Endodermal cell (in vitro differentiated cells): ENCODE data around the gene TEF. TPM values are rescaled to one million over a fixed set of nuclear protein-coding genes. Genes with fewer than 3 reads are reported as not detected.
A peak's percentile ranks its signal among the peaks of the same experiment; 100 is the strongest.

Experiments
- DNase-seq: peaks from one replicate; pipeline ENCODE4 v3.0.0-alpha.2; 2017
- H3K27ac ChIP-seq: 2 replicates; pipeline ENCODE4 v1.5.1; 2013; ENCODE audit warnings: mild to moderate bottlenecking, low read depth, low read length, moderate library complexity
- H3K27me3 ChIP-seq: 2 replicates; pipeline ENCODE4 v1.6.1; 2013; ENCODE audit warnings: mild to moderate bottlenecking, low read length, moderate library complexity; ENCODE audit not compliant: insufficient read depth, control insufficient read depth, poor library complexity, severe bottlenecking
- H3K36me3 ChIP-seq: 2 replicates; pipeline ENCODE4 v1.7.0; 2013; ENCODE audit warnings: mild to moderate bottlenecking, low read length, moderate library complexity; ENCODE audit not compliant: control insufficient read depth, insufficient read depth
- H3K4me1 ChIP-seq: one replicate; pipeline ENCODE4 v1.7.0; 2013; ENCODE audit warnings: low read length; ENCODE audit not compliant: control insufficient read depth, insufficient read depth
- H3K4me3 ChIP-seq: 2 replicates; pipeline ENCODE4 v1.5.1; 2013; ENCODE audit warnings: mild to moderate bottlenecking, low read length, moderate library complexity
- H3K9ac ChIP-seq: 2 replicates; pipeline ENCODE4 v1.6.1; 2013; ENCODE audit warnings: mild to moderate bottlenecking, low read length, moderate library complexity; ENCODE audit not compliant: poor library complexity, severe bottlenecking; ENCODE audit errors: extremely low read depth
- H3K9me3 ChIP-seq: 2 replicates; pipeline ENCODE4 v1.6.1; 2013; ENCODE audit warnings: mild to moderate bottlenecking, low read length, moderate library complexity; ENCODE audit not compliant: control insufficient read depth
- H3K27ac Mint-ChIP-seq: 2 replicates; pipeline ENCODE4 v1.8.0; 2020; ENCODE audit warnings: mixed read lengths
- H3K27me3 Mint-ChIP-seq: 2 replicates; pipeline ENCODE4 v1.8.0; 2021; ENCODE audit warnings: mild to moderate bottlenecking, mixed read lengths; ENCODE audit not compliant: insufficient read depth
- H3K36me3 Mint-ChIP-seq: 2 replicates; pipeline ENCODE4 v1.8.0; 2020; ENCODE audit warnings: low read depth, mixed read lengths
- H3K4me1 Mint-ChIP-seq: 2 replicates; pipeline ENCODE4 v1.8.0; 2020; ENCODE audit warnings: mixed read lengths
- H3K4me3 Mint-ChIP-seq: 2 replicates; pipeline ENCODE4 v1.8.0; 2020; ENCODE audit warnings: mild to moderate bottlenecking, moderate library complexity, mixed read lengths
- H3K9me3 Mint-ChIP-seq: 2 replicates; pipeline ENCODE4 v1.8.0; 2020; ENCODE audit warnings: mild to moderate bottlenecking, mixed read lengths
- CTCF ChIP-seq: fragments of 200-600 bp; sonication (generic); conservative IDR thresholded peaks from 2 replicates; pipeline ENCODE4 v1.5.0; 2021; ENCODE audit warnings: antibody characterized with exemption, mild to moderate bottlenecking
- WGBS, 2 experiments: methylation state at CpG; one replicate each; pipeline versions ENCODE4 v1.1.5 to v1.1.7; 2013; ENCODE audit warnings: missing lambda C conversion rate in 2 of 2, mixed read lengths in 1 of 2; ENCODE audit not compliant: insufficient coverage in 1 of 2, insufficient read length in 1 of 2; 5-methylcytosine and 5-hydroxymethylcytosine counted together
- total RNA-seq, 2 donors: library from RNA; stranded (reverse); fragmentation: NEBNext Ultra II Directional in 1 of 2; extraction: Animal tissue kit (Norgen Biotek cat#: 25700) in 1 of 2; gene quantifications; 2 replicates in 1 of 2; 3 replicates in 1 of 2; pipeline ENCODE4 v1.2.1, GENCODE V29; 2021

Gene TEF
- total RNA-seq, 2 donors from 2014 or later = 4.7 to 7.9 TPM

GRCh38 chr22:41360126-41360525, 21.6 kb upstream of the TEF start:
- Histone ChIP-seq H3K4me1 (peaks cover 13% of the 10 kb centered on the region), H3K27me3 (no peaks in the 10 kb centered on the region), H3K9me3 (no peaks in the 10 kb centered on the region), H3K36me3 (peaks cover 11% of the 10 kb centered on the region), H3K4me3 (no peak overlapping the region), H3K9ac (peak overlapping the region; percentile 20), H3K27ac (no peak overlapping the region)
- Mint-ChIP-seq H3K27me3 (no peaks in the 10 kb centered on the region), H3K27ac (peak overlapping the region; percentile 21), H3K9me3 (no peaks in the 10 kb centered on the region), H3K4me3 (no peak overlapping the region), H3K4me1 (peaks cover 13% of the 10 kb centered on the region), H3K36me3 (peaks cover 14% of the 10 kb centered on the region)
- peak; percentile 84 for DNase-seq
- no peak for TF ChIP-seq CTCF
- WGBS, 2 experiments = 65 to 66% methylated on average over 9 to 11 of the region's 11 CpGs

- no peak overlapping the region for H3K4me3 ChIP-seq
- H3K27me3 ChIP-seq = no peaks in the 10 kb centered on the region
- no peaks in the 10 kb centered on the region for H3K9me3 Mint-ChIP-seq
- H3K36me3 Mint-ChIP-seq = peaks cover 8% of the 10 kb centered on the region
- peaks cover 7% of the 10 kb centered on the region for H3K36me3 ChIP-seq
- no peak for DNase-seq
- H3K27ac ChIP-seq = no peak overlapping the region
- no peaks in the 10 kb centered on the region for H3K9me3 ChIP-seq
- H3K4me3 Mint-ChIP-seq = no peak overlapping the region
- no peak overlapping the region for H3K9ac ChIP-seq
- peaks cover 13% of the 10 kb centered on the region for H3K4me1 Mint-ChIP-seq
- H3K27ac Mint-ChIP-seq = peak overlapping the region; percentile 76
- H3K27me3 Mint-ChIP-seq = peaks cover 3% of the 10 kb centered on the region
- H3K4me1 ChIP-seq = peaks cover 13% of the 10 kb centered on the region
- no peak for TF ChIP-seq CTCF
- WGBS, 2 experiments = 94 to 96% methylated on average over 11 to 13 of the region's 13 CpGs
Observed at GRCh38 chr22:41361716-41362310, 19.9 kb upstream of the TEF start.

GRCh38 chr22:41362615-41363014, 19.1 kb upstream of the TEF start:
- no peaks in the 10 kb centered on the region for H3K9me3 Mint-ChIP-seq
- DNase-seq = no peak
- WGBS, 2 experiments = 93 to 96% methylated on average over 2 to 5 of the region's 5 CpGs
- Histone ChIP-seq H3K9ac (no peak overlapping the region), H3K9me3 (no peaks in the 10 kb centered on the region), H3K36me3 (peaks cover 7% of the 10 kb centered on the region), H3K4me1 (peaks cover 13% of the 10 kb centered on the region), H3K27ac (no peak overlapping the region), H3K27me3 (no peaks in the 10 kb centered on the region), H3K4me3 (no peak overlapping the region)
- no peak for TF ChIP-seq CTCF
- H3K4me1 Mint-ChIP-seq = peaks cover 13% of the 10 kb centered on the region
- peaks cover 4% of the 10 kb centered on the region for H3K36me3 Mint-ChIP-seq
- peaks cover 3% of the 10 kb centered on the region for H3K27me3 Mint-ChIP-seq
- H3K4me3 Mint-ChIP-seq = no peak overlapping the region
- no peak overlapping the region for H3K27ac Mint-ChIP-seq
